GM12875 (cell line): ENCODE results near the gene VIPR2.

Source experiments
- H3K4me3 ChIP-seq: one replicate; pipeline ENCODE4 v1.5.1; 2011; ENCODE audit warnings: low read depth, low read length, control low read depth
- TF ChIP-seq, protein P1 (sequence below): IDR thresholded peaks from 2 replicates; pipeline ENCODE4 v1.5.1; 2011; ENCODE audit warnings: low read depth, mild to moderate bottlenecking, control low read depth, inconsistent platforms, low read length, moderate library complexity, borderline replicate concordance; ENCODE audit not compliant: insufficient read depth

Gene VIPR2

DNA sequence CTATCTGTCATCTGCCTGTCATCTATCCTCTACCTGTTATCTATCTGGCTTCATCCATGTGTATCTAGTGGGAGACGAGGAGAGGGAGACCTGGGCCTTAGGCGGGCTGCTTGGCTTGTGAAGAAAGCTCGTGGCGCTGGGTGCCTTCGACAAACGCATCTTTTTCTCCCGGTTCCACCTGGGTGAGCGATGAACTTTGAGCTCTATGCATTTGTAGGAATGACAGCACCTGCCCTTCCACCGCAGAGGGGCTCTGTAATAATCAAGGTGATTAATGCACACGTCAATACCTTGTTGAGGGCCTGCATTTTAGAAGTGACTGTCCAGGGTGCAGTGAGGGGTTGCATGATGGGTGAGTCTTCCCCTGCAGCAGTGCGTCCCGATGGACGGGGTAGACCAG is 2.6 kb upstream of the VIPR2 start:
- TF ChIP-seq, protein P1, sequence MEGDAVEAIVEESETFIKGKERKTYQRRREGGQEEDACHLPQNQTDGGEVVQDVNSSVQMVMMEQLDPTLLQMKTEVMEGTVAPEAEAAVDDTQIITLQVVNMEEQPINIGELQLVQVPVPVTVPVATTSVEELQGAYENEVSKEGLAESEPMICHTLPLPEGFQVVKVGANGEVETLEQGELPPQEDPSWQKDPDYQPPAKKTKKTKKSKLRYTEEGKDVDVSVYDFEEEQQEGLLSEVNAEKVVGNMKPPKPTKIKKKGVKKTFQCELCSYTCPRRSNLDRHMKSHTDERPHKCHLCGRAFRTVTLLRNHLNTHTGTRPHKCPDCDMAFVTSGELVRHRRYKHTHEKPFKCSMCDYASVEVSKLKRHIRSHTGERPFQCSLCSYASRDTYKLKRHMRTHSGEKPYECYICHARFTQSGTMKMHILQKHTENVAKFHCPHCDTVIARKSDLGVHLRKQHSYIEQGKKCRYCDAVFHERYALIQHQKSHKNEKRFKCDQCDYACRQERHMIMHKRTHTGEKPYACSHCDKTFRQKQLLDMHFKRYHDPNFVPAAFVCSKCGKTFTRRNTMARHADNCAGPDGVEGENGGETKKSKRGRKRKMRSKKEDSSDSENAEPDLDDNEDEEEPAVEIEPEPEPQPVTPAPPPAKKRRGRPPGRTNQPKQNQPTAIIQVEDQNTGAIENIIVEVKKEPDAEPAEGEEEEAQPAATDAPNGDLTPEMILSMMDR, result no peak
- no peak overlapping the region for H3K4me3 ChIP-seq

DNA sequence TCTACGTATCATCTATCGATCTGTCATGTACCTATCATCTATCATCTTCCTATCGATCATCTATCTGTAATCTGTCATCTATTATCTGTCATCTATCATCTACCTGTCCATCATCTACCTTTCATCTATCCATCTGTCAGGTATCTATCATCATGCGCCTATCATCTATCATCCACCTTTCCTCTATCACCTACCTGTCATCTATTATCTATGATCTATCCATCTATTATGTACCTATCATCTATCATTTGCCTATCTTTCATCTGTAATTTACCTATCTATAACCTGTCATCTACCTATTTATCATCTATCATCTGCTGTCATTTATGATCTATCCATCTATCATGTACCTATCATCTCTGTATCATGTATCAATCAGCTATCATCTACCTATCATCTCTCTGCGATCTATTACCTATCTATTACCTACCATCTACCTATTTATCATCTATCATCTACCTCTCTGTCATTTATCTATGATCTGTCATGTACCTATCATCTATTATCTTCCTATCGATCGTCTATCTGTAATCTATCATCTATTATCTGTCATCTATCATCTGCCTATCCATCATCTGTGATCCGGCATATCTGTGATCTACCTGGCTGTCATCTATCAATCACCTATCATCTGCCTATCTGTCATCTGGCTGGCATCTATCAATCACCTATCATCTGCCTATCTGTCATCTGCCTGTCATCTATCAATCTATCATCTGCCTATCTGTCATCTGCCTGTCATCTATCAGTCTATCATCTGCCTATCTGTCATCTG is 1.6 kb upstream of the VIPR2 start:
- no peak overlapping the region for H3K4me3 ChIP-seq
- TF ChIP-seq, protein P1, result no peak

DNA sequence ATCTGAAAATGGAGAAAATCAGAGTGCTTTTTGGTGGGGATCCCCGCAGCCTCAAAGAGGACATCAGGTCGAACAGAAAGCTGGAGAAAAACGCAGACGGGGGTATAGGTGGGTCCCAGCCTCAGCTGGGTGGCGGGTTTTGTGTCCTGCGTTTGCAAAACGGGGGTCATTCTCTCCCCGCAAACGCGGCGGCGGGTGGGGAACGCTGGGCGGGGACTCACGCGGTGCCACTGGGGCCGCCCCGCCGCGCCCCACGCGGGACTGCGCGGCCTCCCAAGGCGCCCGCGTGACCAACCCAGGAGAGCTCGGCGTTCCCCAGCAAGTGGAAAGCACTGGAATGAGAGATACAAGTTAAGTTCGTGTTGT is 806 bp upstream of the VIPR2 start:
- no peak overlapping the region for H3K4me3 ChIP-seq

DNA sequence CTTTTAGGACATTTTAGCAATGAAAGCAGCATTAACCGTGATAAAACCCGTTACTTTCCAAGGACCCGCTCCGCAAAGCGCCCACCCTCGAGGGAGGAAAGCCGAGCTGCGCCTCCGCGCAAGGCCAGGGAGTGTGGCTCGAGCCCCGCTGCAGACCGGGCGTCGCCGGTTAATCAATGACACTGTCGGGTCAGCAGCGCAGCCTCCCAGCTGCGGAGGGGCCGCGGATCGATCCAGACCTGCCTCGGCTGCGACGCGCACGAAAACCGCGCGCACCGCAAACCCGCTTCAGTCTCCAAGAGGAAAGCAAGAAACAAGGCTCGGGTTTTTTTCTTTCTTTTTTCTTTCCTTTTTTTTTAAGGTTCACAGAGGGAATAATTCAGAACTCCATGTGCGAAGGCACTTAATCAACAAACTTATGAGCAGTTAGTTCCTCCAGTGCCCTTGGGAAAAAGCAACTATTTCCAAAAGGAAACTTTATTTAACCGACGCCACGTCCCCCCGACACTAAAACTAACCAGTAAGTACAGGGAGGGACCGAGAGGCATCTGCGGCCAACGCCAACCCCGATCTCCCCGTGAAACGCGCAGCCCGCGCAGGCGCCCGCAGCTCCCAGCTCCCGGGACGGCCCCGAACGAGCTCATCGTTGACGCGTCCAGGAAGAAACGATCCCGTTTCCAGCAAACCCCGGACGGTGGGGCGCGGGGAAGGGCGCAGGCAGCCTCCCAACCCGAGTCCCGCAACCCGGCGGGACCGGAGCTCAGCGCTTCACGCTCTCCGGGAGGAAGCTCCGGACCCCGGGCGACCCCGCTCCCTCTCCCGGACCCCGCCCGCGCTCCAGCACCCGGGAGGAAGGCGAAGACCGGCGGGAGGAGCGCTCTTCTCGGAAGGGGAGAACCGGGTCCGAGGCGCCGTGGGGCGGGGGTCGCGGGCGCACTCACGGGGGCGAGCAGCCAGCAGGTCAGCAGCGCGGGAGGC is 598 bp downstream of the VIPR2 start:
- no peak overlapping the region for H3K4me3 ChIP-seq
- TF ChIP-seq, protein P1, result no peak

More for the DNA sequence above, 806 bp upstream of the VIPR2 start:
- TF ChIP-seq, protein P1, result no peak

DNA sequence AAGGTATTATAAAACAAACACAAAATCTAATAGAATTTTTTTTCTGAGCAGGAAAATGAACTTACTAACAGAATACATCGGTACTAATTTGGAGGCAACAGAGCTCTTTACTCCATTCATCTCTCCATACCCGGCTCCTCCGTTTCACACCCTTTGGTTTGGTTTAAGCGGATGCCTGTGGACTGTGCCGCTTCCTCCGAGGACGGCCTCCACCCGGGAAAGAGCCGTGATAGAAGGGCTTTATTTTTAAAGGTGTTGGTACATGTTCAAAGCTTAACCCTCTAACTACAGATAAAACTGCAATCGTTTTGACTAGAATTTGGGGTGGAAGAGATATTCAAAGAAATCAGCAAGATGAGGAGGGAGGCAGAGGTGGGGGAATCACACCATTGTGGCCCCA is 1.9 kb downstream of the VIPR2 start:
- TF ChIP-seq, protein P1, result no peak
- no peak overlapping the region for H3K4me3 ChIP-seq

DNA sequence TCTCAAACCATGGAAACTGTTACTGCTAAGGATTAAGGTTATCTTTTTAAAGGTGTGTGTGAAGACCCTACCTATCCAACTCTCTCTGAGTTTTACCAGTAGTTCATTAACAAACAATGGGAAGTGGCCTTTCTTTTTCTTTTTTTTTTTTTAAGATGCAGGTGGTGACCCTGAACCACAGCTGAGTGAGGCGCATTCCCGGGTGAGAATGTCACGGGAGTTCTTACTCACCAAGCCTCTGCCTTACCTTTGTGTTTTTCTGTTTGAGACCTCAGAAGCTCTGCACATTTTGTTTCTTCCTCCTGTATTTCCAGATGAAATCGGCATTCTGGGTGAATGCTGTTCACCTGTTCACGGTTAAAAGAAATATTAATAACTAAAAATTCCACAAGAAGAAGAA is 2.5 kb downstream of the VIPR2 start:
- H3K4me3 ChIP-seq, result no peak overlapping the region
- TF ChIP-seq, protein P1, result no peak
